Bronchial epithelial cell (primary cell): Measurements from ENCODE around the gene GPC4. TPM values are rescaled to one million over a fixed set of nuclear protein-coding genes. Genes with fewer than 3 reads are reported as not detected.

Source experiments
- DNase-seq: peaks from one replicate; pipeline ENCODE4 v3.0.0-alpha.2; 2010; ENCODE audit warnings: low read depth
- FAIRE-seq: peaks from 2 replicates; lab custom pipeline; 2011; peaks lifted over from hg19 to GRCh38; lab: Jason Lieb, UNC
- H3K27me3 ChIP-seq: 2 replicates; pipeline ENCODE4 v1.5.1; 2011; ENCODE audit warnings: low read length; ENCODE audit not compliant: control insufficient read depth, insufficient read depth
- H3K36me3 ChIP-seq: 2 replicates; pipeline ENCODE4 v1.5.1; 2011; ENCODE audit warnings: low read length; ENCODE audit not compliant: control insufficient read depth, insufficient read depth
- H3K4me3 ChIP-seq: 2 replicates; pipeline ENCODE4 v1.5.1; 2011; ENCODE audit warnings: mild to moderate bottlenecking, low read depth, low read length, control low read depth
- CTCF ChIP-seq: IDR thresholded peaks from 2 replicates; pipeline ENCODE4 v1.5.1; 2011; ENCODE audit warnings: mild to moderate bottlenecking, moderate library complexity, low read length, control low read depth, inconsistent platforms; ENCODE audit not compliant: insufficient read depth, severe bottlenecking
- total RNA-seq: library from RNA; depleted of rRNA; stranded (reverse); fragments of >200 nt; gene quantifications from 2 replicates; pipeline ENCODE4 v1.2.1, GENCODE V29; 2014

The GPC4 gene
- total RNA-seq, 1 donor from 2014 or later, result 0.26 TPM

- Histone ChIP-seq H3K36me3 (no peaks in the 10 kb centered on the region), H3K4me3 (peak overlapping the region; percentile 20), H3K27me3 (no peaks in the 10 kb centered on the region)
- TF ChIP-seq CTCF, result no peak
- FAIRE-seq, result no peak
- peak; percentile 42 for DNase-seq
These were observed 29.9 kb upstream of the GPC4 start for GRCh38 chrX:133444952-133445831.

GRCh38 chrX:133444196-133444595 is 28.9 kb upstream of the GPC4 start:
- H3K4me3 ChIP-seq, result no peak overlapping the region
- no peak for TF ChIP-seq CTCF
- H3K27me3 ChIP-seq, result no peaks in the 10 kb centered on the region
- no peak for FAIRE-seq
- peak; percentile 33 for DNase-seq
- H3K36me3 ChIP-seq, result no peaks in the 10 kb centered on the region

- no peak for DNase-seq
- no peak overlapping the region for H3K4me3 ChIP-seq
- H3K36me3 ChIP-seq, result no peaks in the 10 kb centered on the region
- FAIRE-seq, result no peak
- no peaks in the 10 kb centered on the region for H3K27me3 ChIP-seq
- TF ChIP-seq CTCF, result no peak
These were observed 25.5 kb upstream of the GPC4 start for GRCh38 chrX:133440797-133441163.

GRCh38 chrX:133440081-133440796 is 24.9 kb upstream of the GPC4 start:
- FAIRE-seq (no peak), DNase-seq (no peak)
- no peaks in the 10 kb centered on the region for H3K36me3 ChIP-seq
- no peak overlapping the region for H3K4me3 ChIP-seq
- no peak for TF ChIP-seq CTCF
- no peaks in the 10 kb centered on the region for H3K27me3 ChIP-seq

- Histone ChIP-seq H3K36me3 (no peaks in the 10 kb centered on the region), H3K4me3 (no peak overlapping the region), H3K27me3 (no peaks in the 10 kb centered on the region)
- FAIRE-seq (no peak), DNase-seq (no peak)
- no peak for TF ChIP-seq CTCF
These were observed 22.5 kb upstream of the GPC4 start for GRCh38 chrX:133437766-133438165.
